Activated CD4-positive, alpha-beta T cell treated with anti-CD3 and anti-CD28 coated beads, Interleukin-2, amount 50 U/mL, for 4 hours (primary cell): ENCODE measurements around the gene VAV2.
"Not testable (repeated sequence)": the region's sequence is repeated elsewhere in the genome, so short reads cannot be mapped to it uniquely, and the experiment has no call there.

Experiments
- DNase-seq, 2 experiments: peaks; one replicate each; pipeline ENCODE4 v3.0.0-alpha.2; 2020

The VAV2 gene

DNA sequence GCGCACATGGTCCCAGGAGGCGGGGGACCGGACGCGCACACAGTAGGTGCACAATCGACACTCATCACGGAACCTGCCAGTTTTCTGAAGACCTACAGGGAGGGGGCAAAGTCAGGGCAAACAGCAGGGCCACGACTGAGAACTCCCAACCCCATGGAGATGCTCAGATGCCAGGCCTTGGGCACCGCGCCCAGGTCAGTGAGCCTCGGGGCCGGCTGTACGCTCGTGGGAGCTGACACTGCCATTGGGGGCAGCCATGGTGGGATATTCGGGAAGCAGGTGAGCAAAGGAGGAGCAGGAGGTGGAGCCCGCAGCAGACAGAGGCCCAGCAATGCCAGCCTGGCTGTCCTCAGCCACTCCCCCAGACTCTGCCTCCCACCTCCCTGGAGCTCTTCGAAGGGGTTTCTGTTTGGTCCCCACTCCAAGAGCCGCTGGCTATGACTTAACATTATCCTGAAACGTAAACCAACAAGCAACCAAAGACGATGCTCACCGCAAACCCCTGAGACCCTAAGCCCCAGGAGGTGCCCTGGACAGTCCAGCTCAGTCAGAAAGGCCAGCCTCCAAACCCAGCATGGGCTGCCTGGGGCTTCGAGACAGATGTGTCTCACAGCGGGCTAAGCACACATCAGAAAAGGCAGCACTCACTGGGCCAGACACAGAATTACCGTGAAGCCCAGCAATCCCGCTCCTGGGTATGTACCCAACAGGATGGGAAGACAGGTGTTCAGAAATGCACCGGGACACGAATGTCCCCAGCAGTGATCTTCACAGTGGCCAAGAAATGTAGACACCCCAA, 78.4 kb downstream of the VAV2 start:
- DNase-seq = no peak

DNA sequence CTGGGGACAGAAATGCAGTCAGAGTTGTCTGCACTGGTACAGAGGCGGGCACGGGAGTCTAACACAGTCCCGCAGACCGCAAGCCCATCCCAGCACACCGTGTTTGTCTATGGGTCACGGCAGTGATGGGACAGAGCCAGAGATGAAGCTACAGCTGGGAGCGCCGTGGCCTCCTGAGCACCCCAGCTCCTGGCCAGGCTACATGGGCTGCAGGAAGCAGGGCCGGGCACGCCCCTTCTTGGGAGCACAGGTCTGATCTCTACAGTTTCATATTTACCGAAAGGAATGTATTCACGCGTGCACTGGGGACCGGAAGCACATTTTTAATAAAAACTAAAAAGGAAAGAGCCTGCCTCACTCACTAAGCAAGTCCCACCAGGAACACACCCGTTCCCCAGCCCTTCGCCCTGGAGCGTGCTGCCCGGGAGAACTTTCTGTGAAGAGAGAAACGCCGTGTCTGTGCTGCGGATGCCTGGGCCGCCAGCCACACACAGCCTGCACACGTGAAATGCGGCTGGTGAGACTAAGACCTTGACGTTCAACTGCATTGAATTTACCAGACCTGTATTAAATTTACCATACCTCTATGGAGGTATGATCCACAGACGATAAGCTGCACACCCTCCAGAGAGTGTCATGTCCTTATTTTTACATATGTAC, 81.1 kb downstream of the VAV2 start:
- no peak for DNase-seq

DNA sequence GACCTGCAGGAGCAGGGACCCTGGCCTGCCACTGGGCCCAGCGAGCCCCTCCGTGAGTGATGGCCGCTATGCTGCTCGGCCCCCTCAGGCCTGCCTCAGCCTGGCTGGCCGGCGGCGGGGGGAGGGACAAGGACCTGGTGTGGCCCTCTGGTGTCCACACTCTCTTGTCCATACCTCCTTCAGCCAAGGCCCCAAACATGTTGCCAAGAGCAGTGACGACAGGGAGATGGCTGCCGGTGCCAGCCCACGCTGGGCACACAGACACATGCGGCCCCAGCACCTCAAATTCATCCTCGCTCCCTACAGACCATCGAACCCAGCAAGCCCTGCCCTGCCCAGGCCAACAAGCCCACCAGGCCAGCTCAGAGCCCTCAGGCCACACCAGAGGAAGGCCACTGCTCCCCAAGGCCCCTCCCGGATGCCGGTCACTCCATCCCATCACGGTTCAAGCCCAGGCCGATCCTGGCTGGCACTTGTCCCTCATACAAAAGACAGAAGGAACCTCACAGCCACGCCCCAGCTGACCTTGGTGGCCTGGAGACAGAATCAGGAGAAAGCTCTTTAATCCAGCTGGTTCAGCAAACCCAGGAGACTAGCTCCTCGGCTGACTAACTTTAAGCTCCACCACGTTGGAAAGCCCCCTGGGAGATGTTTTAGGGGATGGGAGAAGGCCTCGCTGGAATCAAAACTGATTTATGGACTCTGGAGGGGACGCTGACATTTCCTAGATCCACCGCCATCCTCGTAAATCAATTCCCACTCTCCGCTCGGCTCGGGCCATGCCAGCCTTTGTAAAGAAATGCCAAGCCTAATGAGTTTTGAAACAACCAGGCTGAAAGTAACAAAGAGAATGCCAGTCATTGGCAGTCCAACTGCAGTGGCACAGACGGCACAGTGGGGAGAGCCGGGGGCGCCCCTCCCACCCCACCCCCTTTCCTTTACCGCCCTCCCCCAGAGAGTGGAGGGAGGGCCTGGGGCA, 84.9 kb downstream of the VAV2 start:
- DNase-seq = no peak

DNA sequence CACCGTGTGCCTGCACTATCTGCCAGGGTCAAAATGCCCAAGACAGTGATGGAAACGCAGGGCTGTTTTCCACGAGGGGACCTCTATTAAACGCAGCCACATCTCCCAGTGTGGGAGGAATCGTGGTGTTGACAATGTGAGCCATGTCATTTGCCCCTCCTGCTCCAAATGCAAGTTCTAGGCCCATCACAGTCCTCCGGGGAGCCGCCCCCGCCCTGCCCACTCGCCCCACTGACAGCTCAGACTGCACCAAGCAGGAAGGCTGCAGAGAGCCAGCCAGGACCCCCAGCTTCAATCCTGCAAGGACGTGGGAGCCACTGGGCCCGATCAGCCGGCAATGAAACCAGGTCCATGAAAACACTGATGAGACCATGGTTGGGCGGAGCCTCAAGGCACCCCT, 85.9 kb downstream of the VAV2 start:
- DNase-seq = no peak

DNA sequence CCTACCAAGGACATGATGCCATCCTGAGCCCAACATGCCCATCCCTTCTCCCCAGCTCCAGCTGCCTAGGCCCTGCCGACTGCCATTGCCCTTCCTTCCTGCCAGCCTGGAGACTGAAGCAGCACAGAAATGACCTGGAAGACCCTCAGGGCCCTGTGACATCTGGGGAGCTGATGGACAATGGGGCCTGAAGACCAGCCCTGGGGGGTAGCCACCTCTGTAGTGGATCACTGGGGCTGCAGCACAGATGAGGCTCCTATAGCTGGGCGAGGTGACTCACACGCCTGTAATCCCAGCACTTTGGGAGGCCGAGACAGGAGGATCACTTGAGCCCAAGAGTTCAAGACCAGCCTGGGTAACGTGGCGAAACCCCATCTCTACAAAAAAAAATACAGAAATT, 86.6 kb downstream of the VAV2 start:
- no peak for DNase-seq

DNA sequence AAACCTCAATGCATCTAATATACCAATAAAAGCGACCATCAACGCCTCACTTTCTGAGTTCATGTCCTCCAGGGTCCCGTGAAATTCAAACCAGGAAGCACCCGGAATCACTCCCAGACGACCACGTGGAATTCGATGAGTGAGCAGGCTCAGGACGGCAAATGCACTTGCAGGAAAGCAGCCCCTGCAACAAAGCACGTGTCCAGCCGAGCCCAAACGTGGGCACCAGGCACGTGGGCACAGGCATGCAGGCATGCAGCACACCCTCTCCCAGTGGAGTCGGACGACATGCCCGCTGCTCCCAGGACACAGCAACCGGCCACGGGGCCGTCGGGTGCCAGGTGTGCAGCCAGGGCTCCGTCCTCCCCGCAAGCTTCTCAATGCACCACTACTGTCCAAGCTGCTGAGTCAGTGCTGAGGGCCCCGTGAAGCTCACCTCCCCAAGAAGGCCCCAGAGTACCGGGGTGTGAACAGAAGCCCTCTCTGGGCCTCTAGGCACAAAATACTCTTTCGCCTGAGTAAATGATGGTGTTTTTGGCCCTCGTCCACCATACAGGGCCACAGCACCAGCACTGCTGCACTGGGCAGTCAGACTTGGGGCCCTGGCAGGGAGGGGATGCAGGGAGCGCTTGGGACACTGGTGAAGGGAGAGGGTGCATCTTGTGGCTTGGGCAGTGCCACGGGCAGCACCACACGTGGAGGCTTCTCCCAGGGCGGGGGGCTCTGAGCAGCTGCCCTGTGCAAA, 87.6 kb downstream of the VAV2 start:
- DNase-seq = no peak

DNA sequence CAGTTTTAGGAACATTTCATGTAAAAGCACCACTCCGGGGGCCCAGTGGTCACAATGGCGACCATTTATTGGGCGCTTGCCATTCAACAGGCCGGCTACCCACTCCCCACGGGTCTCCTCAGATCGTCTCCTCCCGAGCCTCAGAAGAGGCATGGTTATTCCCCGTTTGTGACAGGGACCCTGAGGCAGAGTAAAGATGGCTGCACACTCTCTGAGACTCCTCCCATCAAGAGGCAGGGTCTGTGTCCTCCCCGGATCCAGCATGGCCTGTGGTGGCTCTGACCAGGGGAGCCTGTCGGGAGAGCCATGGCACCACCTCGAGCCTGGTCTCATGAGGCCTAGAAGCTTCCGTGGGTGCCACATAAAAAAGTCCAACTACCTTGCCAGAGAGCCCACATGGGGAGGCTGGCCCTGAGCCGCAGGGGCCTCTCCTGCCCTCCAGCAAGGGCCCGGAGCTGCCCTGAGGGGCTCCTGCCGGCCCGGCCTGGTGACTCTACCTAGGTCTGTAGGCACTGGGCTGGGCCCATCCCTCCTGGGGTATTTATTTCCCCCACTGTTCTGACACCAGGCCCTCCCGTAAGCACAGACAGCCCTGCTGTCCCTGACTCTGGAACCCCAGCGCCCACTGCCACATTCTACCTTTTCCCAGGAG, 90.8 kb downstream of the VAV2 start:
- no peak for DNase-seq

DNA sequence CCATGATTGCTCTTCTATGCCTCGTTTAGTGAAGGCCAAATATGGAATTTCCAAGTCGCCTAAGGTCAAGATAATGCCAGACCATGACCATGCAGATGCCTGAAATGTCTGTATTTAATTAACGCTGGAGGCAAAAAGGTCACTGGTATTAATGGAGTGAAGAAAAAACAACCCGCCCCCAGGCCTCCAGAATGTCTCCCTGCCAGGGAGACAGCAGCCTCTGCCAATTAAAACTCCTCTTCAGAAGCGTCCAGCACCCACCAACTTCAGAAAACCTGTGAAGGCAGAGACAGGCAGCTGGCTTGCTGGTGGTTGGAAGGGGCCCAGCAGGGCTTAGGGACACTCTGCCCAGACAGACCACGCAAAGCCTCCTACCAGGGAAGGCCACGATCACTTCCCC, 94.4 kb downstream of the VAV2 start:
- no peak for DNase-seq

DNA sequence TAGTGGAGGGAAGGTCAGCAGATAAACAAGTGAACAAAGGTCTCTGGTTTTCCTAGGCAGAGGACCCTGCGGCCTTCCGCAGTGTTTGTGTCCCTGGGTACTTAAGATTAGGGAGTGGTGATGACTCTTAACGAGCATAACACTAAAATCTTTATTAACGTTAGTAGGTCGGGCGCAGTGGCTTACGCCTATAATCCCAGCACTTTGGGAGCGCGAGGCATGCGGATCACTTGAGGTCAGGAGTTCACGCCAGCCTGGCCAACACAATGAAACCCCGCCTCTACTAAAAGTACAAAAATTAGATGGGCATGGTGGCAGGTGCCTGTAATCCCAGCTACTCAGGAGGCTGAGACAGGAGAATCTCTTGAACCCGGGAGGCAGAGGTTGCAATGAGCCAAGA, 96.1 kb downstream of the VAV2 start:
- DNase-seq = not testable (repeated sequence)

DNA sequence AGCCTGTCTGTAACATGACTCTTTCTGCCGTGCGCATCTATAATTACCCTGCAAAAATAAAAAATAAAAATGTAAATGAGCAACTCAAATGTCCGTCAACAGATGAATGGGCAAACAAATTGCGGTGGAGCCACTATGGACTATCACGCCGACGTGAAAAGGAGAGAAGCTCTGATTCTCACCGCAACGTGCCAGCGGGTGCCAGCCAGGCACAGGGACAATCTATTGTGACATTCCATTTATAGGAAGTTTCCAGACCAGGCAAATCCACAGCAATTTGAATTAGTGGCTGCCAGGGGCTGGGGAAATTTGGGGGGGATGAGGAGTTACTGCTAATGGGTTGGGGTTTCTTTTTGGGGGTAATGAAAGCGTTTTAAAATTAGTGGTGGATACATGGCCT, 96.8 kb downstream of the VAV2 start:
- DNase-seq = no peak

DNA sequence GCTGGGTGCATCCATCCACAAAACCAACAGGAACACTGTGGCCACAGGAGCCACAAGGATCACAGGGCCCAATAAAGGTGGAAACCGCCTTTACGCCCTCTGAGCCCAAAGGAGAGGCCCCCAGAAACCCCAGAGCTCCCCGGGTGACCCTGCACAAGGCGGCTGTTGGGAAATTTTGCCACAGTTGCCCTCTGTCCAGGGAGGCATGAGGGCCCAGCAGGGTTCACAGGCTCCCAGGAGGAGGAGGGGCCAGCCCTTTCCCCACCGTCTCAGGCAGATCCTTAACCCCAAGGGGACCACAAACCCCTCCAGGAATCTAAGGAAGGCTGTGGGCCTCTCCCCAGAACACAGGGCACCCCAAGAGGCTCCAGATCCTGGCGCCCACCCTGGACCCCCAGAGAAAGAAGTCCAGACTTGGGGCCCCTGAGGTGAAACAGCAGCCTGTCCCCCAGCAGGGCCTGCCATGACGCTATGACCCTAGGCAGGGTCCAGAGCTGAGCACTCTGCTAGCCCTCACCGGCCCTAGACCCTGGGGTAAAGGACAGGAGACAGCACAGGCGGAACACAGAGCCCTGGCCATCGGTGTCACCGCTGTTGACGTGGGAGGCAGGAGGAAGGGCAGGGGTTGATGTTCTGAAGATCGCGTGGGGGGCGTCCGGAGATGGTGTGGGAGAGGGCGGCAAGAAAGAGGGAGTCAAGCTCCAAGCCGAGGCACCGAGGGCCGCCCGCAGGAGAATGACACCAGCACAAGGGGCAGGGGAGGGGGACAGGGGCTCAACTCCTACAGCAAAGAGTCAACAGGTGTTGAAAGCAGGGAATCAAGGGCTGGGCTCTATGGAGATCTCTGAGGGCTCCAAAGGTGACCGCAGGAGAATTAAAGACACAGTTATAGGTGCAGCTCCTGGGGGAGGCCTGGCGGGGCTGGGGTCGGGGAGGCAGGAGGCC, 97.5 kb downstream of the VAV2 start:
- no peak for DNase-seq

DNA sequence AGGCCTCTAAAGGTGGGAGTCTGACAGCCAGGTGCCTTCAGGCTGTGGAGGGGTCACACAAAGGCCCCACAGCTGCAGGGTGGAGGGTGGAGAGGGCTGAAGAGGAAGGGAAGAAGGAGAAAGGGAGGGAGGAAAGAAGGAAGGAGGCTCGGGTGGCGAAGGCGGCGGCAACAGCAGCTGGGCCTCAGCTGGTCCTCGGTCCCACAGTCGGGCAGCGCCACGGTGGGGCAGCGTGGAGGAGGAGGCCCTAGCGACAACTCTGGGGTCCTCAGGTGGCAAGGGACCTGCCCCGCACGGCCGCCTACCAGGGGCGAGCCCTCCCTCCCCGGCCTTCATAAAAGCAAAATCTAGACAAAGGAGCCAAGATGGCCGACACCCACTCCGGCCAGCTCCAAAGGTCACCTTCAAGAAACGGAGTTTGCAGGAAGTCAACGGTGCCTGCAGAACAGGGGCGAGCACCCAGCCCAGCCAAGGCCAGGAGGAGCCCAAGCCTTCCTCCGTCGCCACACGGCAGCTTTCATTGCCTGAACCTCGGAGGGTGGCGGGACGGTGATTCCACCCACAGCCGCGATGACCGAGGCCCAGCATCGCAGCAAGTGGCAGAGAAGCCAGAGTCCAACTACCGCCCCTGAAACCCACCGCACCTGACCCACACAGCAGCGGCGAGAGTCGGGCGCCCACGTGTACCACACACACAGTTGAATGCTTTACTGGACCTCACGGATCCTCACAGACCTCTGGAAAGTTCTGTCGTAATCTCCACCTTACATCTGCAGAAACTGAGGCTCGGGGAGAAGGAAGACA, 98.7 kb downstream of the VAV2 start:
- DNase-seq = no peak

DNA sequence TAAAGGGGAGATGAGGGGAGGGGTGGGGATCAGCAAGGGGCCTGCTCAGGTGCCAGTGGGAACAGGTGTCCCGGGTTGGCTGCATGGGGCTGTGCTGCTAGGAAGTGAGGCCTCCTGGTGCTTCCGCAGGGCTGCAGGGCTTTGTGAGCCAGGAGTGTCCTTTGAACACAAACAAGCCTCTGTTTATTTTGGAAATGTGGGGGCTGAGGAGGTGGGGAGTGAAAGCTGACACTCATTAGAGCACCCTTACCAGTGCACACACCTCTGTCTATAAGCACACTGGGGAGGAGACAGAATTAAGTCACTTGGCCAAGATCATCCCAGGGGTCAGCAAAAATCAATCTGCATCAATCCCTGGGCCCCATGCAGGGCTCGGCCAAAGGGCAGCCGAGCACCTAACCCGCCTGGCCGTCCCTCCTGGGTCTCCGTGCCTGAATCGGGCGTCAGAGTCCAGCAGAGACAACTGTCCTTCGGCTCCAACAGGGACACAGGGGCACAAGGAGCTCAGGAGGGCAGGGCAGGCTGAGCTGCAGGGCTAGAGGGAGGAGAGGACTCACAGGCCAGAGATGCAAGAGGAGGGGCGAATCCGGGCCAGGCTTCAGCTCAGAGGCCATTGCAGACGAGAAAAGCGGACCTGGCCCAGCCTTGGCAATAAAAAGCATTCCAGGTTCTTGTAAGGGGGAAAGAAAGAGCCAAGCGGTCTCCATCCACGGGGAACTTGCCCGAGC, 99.8 kb downstream of the VAV2 start:
- no peak for DNase-seq

DNA sequence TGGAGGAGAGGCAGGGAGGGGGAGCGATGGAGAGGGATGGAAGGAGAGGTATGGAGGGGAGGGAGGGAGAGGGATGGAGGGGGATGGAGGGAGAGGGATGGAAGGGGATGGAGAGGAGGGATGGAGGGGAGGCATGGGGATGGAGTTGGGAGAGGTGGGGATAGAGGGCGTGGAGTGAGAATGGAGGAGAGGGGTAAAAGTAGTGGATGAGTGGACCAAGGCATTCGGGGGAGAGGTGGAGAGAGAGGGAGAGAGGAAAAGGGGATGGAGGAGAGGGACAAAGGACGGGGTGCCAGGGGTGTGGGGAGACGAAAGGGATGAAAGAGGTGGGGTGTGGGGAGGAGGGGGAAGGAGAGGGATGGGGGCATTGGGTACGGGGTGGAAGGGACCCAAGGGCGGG, 100.4 kb downstream of the VAV2 start:
- no peak for DNase-seq

DNA sequence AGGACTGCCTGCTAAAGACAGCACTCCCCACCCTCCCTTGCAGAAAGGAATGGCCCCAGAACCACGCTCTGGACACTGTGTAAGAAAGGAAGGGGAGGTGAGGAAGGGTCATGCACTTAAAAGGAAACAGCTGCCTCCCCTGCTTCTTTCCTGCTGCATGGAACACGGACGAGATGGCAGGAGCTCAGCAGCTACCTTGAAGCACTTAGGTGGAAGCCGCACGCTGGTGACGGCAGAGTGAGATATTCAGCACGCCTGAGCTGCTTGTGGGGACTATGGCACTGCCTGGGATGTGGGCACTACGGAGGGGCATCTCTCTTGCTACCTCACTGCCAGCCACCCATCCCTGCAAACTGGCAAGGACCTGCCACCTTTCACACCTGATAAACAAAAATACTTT, 101.5 kb downstream of the VAV2 start:
- DNase-seq = no peak

DNA sequence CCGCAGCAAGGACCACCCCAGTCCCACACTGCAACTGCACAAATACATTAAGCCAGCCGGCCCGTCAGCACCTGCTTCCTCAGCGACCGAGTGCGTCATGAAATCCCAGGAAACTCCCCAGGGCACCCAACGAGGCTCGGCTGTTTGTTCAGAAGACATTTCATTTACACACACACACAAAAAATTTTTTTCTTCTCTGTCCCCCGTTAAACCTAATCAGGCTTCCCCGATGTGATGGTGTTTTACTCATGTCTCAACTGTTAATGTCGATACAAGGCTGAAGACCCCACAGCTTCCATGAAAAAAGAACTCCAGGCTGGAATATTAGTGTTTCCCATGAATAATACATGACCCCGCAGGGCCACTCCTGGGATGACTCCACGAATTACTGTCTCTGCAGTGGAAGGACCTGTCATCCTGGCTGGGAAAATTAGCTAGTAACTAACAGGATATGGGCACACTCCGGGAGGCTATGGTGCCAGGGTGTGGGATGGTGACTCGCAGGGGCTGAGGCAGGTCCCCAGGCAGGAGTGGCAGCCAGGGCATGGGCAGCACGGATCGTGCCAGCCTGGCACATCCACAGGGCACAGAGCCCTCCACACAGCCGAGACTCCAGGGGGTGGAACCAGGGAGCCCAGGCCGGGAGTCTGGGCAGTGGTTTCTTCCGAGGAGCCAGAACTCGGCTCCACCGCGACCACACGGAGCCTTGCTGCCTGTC, 102.4 kb downstream of the VAV2 start:
- no peak for DNase-seq

DNA sequence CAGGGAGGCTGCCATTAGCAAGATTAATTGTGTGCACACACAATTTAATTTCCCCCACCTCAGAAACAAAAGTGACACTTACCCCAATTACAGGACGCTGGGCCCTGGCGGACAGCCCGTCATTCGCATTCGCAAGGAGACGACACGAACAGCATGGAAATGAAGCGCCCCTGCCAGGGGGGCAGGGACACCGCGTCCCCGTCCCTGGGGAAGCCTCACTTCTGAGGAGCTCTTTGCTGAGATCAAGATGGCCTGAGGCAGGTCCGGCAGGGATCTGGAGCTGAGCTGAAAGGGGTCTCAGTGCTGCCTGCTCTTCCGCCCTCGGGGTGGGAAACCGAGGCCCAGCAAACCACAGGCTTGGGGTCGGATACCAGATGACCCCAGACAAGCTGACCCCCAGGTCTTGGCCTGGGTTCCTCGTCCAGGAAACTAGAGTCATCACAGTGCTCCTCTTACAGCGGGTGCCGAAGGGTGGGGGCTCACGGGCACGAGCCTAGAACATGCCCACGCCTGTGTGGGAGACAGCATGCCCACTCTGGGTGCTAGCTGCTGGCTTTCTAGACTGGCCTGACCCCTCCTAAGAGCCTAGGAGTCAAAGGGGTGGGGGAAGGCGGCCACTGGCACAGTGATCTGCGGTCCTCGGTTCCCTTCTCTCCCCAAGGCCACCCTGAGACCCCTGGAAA, 103.2 kb downstream of the VAV2 start:
- no peak for DNase-seq
